Suprapubic skin (tissue), 4 donors: ENCODE results near the gene CUEDC2.

Experiments used
- EP300 ChIP-seq: sonication (generic); formaldehyde crosslinking; IDR thresholded peaks from one replicate; pipeline ENCODE4 v1.6.1; 2017; ENCODE audit warnings: antibody characterized with exemption
- POLR2A ChIP-seq, 2 donors: fragments of 450-650 bp; IDR thresholded peaks; one replicate each; pipeline ENCODE4 v1.6.1; 2017; ENCODE audit warnings: antibody characterized with exemption in 2 of 2, mild to moderate bottlenecking in 2 of 2, moderate library complexity in 2 of 2
- POLR2AphosphoS5 ChIP-seq, 3 donors: sonication (generic); formaldehyde crosslinking; IDR thresholded peaks; one replicate each; pipeline ENCODE4 v1.6.1; 2017; ENCODE audit warnings: antibody characterized with exemption in 3 of 3
- TF ChIP-seq, protein P1 (sequence below), 2 donors: fragments of 200-600 bp in 1 of 2; fragments of 450-650 bp in 1 of 2; sonication (generic) in 1 of 2; IDR thresholded peaks; one replicate each; pipeline ENCODE4 v1.5.1; 2016 to 2019; ENCODE audit warnings: antibody characterized with exemption in 2 of 2, mild to moderate bottlenecking in 1 of 2, moderate library complexity in 1 of 2

GRCh38 chr10:102458656-102459055 lies 26.3 kb upstream of the CUEDC2 start:
- TF ChIP-seq, protein P1, sequence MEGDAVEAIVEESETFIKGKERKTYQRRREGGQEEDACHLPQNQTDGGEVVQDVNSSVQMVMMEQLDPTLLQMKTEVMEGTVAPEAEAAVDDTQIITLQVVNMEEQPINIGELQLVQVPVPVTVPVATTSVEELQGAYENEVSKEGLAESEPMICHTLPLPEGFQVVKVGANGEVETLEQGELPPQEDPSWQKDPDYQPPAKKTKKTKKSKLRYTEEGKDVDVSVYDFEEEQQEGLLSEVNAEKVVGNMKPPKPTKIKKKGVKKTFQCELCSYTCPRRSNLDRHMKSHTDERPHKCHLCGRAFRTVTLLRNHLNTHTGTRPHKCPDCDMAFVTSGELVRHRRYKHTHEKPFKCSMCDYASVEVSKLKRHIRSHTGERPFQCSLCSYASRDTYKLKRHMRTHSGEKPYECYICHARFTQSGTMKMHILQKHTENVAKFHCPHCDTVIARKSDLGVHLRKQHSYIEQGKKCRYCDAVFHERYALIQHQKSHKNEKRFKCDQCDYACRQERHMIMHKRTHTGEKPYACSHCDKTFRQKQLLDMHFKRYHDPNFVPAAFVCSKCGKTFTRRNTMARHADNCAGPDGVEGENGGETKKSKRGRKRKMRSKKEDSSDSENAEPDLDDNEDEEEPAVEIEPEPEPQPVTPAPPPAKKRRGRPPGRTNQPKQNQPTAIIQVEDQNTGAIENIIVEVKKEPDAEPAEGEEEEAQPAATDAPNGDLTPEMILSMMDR (IDR thresholded peaks at IDR 0.05) = no peak
- TF ChIP-seq EP300 (no peak), POLR2A (IDR thresholded peaks at IDR 0.05) (no peak), POLR2AphosphoS5 (IDR thresholded peaks at IDR 0.05) (no peak)
